RCC 7860 (cell line): ENCODE measurements around the gene RGS10.
"Not testable (repeated sequence)": the region's sequence is repeated elsewhere in the genome, so short reads cannot be mapped to it uniquely, and the experiment has no call there.

ENCODE experiments used
- DNase-seq: peaks from one replicate; pipeline ENCODE4 v3.0.0-alpha.2; 2015; ENCODE audit warnings: low spot score
- FAIRE-seq: peaks from 2 replicates; lab custom pipeline; 2012; peaks lifted over from hg19 to GRCh38; lab: Jason Lieb, UNC

The RGS10 gene

DNA sequence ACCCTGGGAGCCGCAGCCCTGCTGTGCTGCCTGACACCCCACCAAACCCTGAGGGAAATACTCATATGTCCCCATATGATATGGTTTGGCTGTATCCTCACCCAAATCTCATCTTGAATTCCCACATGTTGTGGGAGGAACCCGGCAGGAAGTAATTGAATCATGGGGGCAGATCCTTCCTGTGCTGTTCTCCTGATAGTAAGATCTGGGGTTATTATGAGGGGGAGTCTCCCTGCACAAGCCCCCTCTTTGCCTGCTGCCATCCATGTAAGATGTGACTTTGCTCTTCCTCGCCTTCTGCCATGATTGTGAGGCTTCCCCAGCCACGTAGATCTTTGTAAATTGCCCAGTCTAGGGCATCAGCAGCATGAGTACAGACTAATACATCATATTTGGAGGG is 68.7 kb downstream of the RGS10 start:
- FAIRE-seq (no peak), DNase-seq (no peak)

DNA sequence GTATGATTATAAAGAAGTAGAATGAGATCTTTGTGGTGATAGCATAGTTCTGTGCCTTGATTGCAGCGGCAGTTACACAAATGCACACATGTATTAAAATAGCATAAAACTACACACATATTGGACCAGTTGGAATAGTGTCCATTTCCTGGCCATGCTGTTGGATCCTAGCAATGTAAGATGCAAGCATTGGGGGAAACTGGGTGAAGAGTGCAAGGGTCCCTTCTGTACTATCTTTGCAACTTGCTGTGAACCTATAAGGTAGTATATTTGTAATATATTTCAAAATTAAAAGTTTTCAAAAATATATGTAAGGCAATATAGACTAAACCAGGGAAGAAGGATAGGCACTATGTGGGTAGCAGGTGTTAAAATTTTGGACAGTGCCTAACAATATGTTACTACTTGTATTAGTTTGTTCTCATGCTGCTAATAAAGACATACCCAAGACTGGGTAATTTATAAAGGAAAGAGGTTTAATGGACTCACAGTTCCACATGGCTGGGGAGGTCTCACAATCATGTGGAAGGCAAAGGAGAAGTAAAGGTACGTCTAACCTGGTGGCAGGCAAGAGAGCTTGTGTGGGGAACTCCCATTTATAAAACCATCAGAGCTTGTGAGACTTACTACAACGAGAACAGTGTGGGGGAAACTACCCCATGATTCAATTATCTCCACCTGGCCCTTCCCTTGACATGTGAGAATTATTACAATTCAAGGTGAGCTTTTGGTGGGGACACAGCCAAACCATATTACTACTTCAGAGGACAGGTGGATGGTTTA is 71.4 kb downstream of the RGS10 start:
- FAIRE-seq: no peak
- DNase-seq: no peak

DNA sequence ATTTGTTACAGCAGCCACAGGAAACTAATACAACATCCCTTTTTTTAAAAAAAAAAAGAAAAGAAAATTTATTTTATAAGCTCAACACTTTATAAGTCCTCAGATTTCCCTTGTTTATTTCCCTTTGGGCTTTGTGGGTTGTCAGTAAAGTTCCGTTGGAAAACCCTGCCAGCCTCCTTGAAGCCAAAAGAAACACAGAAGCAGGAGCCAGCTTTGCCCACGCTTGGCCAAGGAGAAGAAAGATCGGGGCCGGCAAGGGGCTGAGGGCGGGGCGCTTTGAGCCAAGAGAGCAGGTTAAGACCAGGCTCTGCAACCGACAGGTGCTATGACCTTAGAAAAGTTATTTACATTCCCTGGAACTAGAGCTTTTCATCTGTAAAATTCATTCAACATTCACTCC is 72.7 kb downstream of the RGS10 start:
- FAIRE-seq: no peak
- no peak for DNase-seq

DNA sequence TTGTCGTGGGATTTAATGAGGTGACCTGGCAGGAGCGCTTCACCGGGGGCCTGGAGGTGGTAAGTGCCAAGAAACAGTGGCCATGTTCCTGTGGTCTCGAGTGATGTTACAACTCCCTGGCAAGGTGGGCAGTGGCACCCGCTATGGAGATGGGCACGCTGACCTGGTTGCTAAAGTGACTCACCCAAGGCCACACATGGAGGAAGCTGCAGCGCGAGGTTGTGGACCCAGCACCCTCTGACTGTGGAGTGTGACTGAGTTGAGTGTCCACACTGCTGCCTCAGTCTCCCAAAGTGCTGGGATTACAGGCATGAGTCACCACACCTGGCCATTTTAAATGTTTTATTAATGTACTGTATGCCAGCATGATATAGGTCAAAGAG is 73.2 kb downstream of the RGS10 start:
- DNase-seq (no peak), FAIRE-seq (no peak)

DNA sequence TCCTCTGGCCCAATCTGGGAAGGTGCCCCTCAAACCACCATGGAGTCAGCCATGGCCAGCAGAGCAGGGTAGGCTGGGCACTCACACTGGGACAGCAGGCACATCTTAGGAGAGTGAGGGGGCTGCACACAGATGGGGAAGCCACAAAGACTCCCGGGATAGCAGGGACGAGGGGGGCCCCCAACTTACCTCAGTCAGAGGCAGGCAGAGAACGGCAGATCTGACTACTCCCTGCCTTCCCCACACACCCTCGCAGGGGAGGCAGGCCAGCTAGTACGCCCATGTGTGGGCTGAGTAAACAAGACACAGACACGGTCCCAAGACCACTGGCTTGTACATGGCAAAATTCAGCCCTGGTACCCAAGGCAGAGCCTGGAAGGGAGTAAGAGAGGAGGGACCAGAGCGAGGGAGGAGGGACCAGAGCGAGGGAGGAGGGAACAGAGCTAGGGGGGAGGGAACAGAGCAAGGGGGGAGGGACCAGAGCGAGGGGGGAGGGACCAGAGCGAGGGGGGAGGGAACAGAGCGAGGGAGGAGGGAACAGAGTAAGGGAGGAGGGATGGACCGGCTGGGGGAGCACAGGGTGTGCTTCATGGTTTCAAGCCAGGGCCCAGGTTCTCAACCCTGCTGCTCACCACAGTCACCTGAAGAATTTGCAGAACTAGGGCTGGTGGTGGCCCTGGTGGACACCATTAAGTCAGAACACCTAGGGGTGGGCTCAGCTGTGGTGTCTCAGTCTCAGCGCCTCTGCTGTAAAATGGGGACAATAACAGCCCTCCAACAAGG is 73.8 kb downstream of the RGS10 start:
- no peak for FAIRE-seq
- DNase-seq: no peak

DNA sequence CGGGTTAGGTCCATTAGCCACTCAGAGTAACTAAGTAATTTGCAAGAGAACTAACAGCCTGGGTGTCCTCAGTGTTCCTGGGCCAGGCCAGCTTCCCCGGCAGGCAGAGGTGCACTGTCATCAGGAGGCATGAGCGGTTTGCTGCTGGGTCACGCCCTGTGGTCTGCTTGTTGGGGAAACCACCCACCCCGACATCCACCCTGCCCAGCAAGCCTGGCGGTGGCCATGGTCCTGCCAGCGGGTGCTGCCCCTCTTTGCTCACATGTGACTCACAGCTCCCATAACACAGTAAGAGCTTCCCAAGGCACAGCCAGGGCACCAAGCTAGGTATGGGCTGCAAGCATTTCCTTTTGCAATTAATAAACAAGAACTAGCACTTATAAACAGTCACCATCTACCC is 75.9 kb downstream of the RGS10 start:
- DNase-seq: peak; percentile 80
- peak; percentile 82 for FAIRE-seq

DNA sequence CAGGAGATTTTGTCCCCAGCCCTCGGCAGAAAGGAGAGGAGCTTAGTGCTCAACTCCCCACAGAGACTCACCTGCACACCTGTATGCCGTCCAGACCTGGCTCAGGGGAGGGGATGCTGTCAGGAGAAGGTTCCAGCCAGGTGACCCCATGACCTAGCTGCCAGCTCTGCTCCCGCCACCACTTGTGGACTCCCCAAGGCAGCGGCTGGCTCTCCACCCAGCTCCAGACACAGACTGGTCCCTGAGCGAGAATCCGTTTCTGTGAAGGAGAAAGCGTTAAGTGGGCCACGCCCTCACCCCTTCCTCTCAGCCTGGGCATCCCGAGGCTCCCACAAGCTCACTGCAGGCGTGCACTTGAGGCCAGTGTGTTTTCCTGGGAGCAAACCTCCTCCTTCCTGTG is 76.4 kb downstream of the RGS10 start:
- no peak for DNase-seq

DNA sequence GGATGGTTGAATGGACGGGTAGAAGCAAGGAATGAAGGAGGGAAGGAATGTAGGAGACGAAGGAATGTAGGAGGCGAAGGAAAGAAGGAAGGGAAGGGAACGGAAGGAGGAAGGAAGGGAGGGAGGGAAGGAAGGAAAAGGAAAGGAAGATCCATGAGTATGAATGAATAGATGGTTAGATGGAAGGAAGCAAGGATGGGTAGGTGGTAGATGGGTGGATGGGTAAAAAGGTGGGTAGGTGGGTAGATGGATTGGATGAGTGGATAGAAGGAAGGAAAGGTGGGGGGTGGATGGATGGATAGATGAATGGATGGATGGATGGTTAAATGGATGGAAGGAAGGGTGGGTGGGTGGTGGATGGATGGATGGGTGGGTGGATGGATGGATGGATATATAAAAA is 77.4 kb downstream of the RGS10 start:
- no peak for FAIRE-seq
- no peak for DNase-seq

More for the DNA sequence above, 76.4 kb downstream of the RGS10 start:
- FAIRE-seq: no peak

DNA sequence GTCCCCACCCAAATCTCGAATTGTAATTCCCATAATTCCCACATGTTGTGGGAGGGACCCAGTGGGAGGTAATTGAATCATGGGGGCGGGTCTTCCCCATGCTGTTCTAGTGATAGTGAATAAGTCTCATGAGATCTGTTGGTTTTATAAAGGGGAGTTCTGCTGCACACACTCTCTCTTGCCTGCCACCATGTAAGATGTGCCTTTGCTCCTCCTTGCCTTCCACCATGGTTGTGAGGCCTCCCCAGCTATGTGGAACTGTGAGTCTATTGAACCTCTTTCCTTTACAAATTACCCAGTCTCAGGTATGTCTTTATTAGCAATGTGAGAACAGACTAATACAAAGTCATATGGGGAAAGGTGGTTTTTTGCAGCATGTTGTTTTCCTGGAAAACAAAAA is 79.3 kb downstream of the RGS10 start:
- not testable (repeated sequence) for DNase-seq, FAIRE-seq

DNA sequence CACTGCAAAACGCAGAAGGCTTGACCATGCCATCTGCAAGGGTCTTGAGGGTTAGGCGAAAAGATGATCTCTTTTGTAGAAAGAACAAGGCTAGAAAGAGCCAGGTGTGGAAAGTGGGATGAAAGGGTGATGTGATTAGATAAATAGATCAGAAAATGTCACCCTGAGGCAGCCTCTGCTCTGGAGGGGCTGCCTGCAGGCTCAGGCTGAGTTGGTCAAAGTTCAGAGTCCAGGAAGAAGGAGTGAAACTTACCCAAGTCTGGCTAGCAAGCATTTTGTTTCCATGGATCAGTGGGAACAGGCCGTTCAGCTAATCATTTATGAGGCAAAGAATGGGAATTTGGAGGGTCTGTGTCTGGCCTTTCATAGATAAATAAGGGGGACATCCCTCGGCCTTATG is 79.7 kb downstream of the RGS10 start:
- no peak for DNase-seq
- FAIRE-seq: no peak

DNA sequence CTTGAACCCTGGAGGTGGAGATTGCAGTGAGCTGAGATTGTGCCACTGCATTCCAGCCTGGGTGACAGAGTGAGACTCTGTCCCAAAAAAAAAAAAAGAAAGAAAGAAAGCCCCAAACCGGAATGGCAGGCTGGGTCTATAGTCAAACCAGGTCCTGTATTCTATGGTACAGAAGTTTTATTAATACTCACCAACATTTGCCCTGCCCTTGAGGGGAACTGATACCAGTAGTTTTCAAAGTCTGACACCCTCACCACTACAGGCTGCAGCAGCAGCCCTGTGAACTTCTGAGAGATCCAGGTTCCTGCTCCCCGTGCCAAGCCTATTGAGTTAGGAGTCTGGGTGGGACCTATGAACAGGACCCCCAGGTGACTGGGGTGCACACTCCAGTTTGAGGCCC is 80.6 kb downstream of the RGS10 start:
- no peak for DNase-seq
- no peak for FAIRE-seq

DNA sequence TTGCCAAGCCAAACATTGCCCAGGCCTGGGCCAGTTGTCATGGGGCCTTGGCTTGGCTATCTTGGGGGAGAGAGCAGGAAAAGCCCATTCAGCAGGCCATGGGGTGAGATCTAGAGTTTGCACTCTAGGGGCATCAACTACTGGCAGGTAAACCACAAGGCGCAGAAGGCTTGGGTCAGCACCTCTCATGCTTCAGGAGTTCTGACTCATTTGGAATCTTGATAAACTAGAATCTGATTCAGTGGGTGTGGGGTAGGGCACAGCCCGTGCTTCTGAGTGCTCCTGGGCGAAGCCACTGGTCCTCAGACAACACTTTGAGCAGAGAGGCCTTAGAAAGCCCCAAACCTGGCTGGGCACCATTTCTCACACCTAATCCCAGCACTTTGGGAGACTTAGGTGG is 81.1 kb downstream of the RGS10 start:
- peak; percentile 88 for FAIRE-seq

DNA sequence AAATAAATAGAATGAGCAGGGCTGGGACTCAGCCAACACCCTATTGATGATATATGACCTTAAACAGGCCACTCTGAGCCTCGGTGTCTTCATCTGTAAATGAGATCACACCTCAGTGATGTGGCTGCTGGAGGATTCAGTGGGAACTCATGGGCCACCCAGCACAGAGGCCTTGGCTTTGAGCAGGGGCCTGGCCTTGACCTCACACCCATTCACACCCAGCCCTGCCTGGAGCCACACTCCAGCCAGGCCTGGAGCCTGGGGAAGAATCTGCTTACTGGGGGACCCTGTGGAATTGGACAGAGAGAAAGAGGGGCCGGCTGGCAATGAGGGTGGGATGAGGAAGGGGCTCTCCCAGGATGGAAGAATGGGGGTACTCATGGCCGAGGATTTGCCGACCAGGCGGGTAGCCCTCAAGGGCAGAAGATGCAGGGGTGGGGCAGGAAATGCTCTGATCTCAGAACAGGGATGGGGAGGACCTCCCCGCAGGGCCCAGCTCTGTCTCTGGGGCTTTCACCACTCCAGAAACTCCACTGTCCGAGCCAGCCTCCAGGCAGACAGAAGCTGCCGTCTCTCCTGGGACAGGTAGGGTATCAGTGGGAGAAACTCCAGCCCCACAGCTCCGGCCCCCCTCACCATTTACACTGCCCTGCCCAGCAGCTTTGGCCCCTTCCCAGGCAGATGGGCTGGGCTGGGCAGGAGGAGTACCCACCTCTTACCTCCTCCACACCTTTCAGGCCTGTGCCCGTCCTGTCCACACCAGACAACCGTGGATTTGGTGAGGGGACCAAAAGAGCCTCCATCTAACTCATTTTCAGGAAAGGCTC is 81.9 kb downstream of the RGS10 start:
- no peak for DNase-seq
- no peak for FAIRE-seq

More for the DNA sequence above, 81.1 kb downstream of the RGS10 start:
- DNase-seq: peak; percentile 86

DNA sequence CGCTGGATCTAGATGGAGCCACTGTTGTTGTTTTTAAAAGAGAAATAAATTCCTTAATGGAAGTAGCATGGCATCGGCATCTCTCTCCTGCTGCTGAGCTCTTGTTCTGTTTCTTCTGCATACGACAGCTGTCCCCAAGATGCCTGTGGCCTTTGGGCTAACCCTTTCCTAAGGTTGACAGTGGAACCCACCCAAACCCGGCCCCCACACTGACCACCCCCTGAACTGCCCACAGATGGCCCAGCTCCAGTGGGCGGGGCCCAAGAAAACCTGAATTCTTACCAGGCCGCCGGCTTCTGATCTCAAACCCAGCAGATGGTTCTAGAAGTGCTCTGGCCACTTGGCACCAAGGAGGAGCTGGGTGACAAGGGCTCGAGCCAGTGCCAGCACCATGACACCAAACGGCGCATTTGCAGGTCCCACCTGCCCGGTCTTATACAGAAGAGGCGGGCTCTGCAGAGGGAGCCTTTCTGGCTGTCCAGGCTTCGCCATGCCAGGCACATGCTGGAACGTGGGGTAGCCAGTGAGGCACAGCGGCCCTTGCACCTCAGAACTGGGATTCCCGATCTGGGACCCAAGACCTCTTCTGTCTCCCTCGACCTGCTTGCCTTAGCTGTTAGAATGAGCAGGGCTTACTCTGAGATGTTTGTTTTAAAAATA is 82.7 kb downstream of the RGS10 start:
- no peak for FAIRE-seq

DNA sequence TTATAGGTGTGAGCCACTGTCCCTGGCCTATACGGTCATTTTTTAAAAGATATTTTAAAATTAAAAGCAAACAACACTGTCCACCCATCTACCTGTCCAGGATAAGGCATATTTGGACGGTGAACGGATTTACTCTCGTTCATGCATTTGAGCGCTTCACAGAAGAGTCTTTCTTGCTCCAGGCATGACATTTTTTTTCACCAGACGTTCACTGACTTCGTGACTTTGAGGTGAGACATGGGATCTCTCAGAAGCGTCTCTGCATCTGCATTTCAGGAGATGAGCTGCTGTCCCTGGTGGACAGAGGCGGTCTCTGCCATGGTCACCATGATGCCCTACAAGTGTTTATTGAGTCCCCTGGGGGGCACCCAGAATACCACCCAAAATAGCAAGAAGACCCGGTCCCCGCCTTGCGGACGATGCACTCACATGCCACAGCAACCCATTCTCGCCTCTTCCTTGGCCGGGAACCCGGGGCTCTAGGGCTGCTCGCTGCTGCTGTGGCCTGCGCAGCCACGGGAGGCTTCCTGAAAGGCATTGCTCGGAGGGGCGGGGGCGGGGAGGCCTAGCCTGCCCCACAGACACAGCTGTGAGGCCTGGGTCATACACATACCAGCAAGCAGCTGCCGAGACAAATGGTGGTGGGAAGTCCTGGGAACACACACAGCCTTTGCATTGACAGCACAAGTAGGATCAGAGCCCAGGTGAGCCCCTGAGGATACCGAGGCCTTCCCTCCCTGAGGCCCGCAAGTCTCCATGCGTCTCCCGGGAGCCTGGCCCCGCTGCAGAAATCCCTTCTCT is 84.4 kb downstream of the RGS10 start:
- FAIRE-seq (no peak), DNase-seq (no peak)

More for the DNA sequence above, 82.7 kb downstream of the RGS10 start:
- no peak for DNase-seq

DNA sequence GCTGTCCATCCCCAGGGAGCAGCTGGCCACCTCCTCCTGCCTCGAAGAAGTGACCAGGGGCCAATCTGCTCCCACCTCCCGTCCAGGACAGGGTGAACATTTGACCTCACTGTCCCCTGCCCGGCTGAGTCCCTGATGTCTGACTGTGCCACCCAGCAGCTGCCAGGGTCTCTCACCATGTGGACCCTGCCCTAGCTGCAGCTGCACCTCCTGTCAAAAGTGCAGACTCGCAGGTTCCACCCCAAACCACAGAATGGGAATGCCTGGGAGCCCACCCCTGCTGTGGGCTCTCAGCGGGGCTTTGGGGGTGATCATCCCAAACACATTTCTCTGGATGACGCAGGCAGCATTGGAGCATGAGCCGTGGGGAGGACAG is 86.1 kb downstream of the RGS10 start:
- DNase-seq: no peak

DNA sequence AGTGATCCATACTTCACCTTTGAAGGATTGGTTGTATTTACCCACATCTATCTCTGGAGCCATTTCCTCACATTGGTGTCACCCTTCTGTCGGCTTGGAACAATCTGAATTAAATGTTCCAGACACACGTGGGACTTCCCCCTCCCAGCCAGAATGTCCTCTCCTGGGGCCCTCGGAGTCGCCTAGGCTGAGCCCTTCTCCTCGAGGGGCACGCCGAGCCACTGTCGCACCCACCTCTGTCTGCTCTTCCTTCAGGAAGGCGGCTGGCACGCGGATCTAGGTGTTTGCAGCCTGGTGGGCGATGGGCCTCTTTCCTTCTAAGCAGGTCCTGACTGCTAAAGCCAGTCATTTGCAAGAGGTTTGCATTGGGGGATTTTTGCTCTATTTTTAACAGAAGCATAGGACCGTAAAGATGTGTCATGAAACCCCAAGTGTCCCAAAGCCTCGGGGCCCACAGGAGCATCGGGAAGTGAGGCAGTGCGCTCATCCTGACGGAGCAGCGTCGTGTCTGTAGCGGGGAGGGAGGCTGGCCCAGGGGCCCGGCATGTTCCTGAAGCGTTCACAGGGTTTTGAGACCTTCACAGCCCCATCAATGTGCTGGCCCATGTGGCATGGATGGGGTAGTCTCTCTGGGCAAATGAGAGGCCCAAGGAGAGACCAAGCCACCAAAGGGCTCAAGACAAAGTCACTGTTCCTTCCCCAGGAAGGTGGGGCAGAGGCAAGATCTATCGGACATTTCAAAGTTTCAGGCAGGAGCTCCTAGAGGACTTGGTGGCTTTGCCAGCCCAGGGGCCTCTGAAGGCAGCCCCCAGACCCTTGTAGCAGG is 86.7 kb downstream of the RGS10 start:
- FAIRE-seq (no peak), DNase-seq (no peak)

More for the DNA sequence above, 86.1 kb downstream of the RGS10 start:
- FAIRE-seq: no peak

DNA sequence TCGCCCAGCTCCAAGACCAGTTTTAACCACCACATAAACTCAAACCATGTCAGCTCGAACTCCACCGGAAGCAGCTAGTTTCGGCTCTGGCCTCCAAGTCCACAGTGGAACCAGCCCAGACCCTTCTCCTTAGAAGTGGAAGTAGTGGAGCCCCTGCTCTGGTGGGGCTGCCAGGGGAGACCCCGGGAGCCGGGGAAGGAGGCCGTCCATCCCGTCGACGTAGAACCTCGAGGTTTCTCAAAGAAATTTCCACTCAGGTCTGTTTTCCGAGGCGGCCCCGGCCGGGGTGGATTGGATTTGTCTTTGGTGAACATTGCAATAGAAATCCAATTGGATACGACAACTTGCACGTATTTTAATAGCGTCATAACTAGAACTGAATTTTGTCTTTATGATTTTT is 87.5 kb downstream of the RGS10 start:
- DNase-seq (no peak), FAIRE-seq (no peak)

DNA sequence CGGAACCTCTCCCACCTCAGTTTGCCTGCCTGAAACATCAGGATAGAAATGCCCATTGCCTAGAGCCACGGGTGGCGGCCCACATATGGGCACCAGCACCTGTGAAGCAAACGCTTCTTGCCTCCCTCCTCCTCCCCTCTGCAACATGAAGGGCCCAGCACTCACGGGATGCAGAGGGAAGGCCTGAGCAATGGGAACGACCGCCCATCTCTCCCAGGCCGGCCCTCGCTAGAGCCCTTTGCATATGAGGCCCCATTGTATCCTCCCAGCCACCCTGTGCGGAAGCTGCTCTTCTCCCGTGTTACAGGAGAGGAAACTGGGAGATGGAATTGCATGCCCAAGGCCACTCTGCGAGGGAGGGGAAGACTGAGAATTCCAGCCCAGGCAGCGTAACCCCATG is 88.2 kb downstream of the RGS10 start:
- FAIRE-seq: no peak

More for the DNA sequence above, 88.2 kb downstream of the RGS10 start:
- no peak for DNase-seq
